GM21717 (cell line): Measurements from ENCODE around the gene PKN2.

ENCODE experiments used
- ATAC-seq: cut with Tn5 transposase; IDR thresholded peaks from one replicate; pipeline ENCODE4 v1.9.1; 2021; ENCODE audit warnings: mild to moderate bottlenecking, moderate library complexity; ENCODE audit not compliant: unreplicated experiment

Gene PKN2

DNA sequence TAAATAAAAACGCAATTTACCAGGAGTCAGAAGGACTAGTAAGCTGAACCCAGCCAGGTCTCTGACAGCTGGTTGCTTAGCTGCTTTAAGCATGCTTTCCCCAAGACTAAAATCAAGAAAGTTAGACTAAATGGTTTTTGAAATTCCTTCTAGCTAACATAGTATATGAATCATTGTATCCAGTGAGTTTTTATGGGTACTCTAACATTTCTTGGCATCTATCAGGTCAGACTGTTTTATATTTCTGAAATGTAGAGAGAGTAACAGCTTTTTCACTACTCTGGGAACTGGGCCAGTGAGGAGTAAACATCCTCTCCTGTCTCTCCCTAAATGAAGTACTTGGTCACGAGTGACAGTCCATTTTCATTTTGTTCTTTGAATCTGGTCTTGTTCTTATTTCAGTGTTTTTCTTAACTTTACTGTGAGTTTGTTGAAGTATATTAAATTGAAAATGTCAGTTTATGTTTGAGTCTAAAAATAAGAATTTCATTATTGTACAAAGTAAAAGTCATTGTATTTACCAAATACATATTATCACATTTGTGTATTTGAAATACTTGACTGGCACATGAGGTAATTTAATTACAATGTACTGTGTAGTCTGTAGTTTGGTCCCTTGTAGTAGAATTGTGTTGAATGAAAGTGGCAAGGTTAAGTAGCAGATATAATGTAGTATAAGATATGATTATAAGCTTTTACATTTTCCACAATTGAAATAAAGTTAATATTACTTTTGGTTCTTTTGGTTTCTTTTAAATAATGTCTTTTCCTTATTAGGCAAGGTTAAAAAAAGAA lies 47.6 kb downstream of the PKN2 start:
- ATAC-seq, result no peak

DNA sequence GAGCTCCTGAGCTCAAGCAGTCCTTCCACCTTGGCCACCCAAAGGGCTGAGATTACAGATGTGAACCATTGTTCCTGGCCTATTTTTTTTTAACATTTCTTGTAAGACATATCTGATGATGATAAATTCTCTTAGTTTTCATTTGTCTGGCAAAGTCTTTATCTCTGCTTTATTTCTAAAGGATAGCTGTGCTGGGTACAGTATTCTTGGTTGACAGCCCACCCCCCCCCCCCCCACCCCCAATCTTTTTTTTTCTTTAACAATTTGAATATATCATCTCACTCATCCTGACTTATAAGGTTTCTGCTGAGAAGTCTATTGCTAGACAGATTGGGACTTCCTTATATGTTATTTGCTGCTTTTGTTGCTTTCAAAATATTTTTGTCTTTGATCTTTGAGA lies 51.3 kb downstream of the PKN2 start:
- ATAC-seq, result no peak

DNA sequence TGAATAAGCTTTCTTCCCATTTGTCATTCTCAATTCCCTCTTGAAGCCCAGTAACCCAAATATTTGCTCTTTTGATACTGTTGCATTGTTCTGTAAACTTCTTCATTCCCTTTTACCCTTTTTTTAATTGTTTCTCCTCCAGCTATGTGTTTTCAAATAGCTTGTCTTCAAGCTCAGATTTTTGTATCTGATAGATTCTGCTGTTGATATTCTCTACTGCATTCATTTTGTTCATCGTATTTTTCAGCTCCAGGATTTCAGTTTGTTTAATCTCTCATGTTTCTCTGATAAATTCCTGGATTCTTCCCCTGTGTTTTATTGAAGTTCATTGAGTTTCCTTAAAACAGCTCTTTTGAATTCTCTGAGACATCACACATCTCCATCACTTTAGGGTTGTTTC lies 51.8 kb downstream of the PKN2 start:
- ATAC-seq, result no peak

DNA sequence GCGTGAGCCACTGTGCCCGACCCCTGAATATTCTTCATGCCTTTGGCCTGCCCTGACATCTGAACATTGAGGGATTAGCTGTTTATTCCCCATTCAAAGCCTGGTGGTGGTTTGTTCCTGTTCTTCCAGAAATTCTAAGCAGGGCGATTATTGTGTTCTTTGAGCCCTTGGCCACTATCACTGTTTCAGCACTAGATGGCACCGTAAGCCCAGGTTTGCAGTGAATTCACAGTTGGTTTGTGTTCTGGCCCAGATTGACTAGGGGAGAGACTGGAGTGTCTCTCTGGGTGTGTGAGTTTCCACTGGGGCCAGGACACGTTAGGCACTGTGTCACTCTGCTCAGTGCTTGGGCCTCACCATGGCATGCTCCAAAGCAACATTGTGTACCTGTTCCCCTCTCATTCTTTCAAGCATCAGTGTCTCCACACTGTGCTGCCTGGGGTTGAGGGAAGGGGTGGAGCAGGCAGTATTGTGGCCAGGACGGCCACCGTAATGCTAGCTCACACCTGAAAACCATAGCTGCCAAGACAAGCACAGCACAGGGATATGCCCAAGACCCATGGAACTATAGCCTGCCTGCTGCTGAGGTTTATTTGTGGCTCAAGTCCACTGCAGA lies 52.7 kb downstream of the PKN2 start:
- ATAC-seq, result no peak

DNA sequence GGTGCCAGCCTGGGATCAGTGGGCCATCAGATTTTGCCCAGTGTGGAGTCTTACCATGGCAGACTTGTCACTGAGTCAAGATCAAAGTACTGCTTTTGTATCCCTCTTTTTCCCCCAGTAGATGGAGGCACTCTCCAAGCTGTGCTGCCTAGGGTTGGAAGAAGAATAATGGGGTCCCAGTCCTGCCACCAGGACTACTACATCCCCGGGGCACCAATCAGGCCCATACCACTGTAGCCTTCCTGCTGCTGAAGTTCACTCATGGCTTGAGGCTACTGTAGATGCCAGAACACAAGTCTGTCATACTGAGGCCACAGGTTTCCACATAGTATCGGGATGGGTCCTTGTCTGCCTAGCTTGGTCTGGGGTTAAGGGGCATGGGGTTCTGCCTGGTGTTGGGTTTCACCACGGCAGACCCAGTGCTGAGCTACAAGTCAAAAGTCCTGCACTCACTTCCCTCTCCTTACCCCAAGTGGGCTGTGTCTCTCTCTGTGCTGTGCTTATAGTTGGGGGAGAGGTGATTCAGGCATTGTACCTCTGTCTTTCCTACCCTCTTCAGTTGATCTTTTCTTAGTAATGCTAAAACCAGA lies 53.4 kb downstream of the PKN2 start:
- no peak for ATAC-seq

DNA sequence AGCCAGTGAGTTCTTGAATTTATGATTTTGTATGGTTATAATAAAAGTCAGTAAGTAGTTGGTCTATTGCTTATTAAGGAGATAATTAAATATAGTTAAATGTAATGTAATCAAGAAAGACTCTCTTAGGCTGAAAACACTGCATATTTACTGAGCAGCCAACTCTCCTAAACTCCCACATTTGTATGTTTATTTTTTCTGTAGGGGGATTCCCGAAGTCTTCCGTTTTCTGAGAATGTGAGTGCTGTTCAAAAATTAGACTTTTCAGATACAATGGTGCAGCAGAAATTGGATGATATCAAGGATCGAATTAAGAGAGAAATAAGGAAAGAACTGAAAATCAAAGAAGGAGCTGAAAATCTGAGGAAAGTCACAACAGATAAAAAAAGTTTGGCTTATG lies 56.7 kb downstream of the PKN2 start:
- ATAC-seq, result no peak

DNA sequence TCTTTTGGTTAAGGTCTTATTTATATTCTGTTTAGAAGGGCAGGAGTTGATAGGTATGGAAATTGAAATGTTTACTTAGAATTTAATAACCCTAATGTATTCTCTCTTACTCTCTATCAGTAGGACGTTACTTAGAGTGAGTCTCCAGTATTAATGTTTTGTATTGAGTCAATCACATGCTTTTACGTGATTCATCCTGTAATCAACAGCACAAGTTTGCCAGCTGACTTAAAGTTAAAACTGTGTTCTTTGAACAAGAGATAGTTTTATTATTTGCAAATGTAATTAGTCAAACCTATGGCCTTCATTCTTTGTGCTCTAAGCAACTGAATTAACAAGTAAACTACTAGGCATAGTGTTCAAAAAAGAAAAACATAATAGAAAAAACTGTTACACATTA lies 57.3 kb downstream of the PKN2 start:
- no peak for ATAC-seq

DNA sequence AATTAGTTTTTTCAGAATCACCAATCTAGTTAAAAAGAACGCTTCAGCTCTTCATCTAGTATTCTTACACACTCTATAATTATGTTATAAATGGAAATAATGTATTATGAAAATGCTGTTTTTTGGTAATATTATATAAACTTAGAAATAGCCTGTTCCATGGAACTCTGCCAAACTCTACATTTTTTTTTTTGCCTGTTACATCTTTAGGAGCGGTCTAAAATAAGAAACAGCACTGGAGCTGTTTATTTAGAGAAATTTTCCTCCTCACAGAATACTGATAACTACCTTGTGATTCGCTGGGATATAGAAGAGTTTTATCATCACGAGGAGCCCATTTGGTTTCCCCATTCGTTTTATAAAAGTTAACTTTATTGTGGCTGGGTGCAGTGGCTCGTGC lies 58.5 kb downstream of the PKN2 start:
- no peak for ATAC-seq

DNA sequence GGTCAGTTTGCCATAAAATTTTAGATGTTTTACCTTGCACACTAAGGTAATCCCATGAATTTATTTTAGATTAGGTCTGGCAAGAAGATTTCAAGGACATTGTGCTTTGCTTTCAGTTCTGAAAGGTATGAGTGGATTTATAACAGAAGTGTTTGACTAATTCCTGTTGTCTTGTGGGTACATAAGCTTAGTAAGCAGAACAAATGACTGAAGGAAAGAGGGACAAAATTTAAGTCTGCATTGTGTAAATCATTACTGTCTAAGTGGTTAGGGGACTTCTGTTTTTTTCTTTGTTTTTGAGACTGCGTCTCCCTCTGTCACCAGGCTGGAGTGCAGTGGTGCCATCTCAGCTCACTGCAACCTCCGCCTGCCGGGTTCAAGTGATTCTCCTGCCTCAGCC lies 60.1 kb downstream of the PKN2 start:
- ATAC-seq, result no peak

DNA sequence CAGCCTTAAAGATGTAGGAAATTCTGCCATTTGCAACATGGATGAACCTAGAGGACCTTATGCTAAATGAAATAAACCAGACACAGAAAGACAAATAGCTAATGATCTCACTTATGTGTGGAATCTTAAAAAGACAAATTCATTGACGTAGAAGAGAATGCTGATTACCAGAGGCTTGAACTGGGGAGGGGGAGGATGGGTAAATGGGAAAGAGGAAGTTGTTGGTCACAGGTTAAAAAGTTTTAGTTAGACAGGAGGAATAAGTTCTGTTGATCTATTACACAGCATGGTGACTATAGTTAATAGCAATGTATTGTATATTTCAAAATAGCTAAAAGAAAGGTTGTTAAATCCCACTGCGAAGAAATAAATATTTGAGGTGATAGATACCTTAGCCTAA lies 62.8 kb downstream of the PKN2 start:
- ATAC-seq, result no peak

DNA sequence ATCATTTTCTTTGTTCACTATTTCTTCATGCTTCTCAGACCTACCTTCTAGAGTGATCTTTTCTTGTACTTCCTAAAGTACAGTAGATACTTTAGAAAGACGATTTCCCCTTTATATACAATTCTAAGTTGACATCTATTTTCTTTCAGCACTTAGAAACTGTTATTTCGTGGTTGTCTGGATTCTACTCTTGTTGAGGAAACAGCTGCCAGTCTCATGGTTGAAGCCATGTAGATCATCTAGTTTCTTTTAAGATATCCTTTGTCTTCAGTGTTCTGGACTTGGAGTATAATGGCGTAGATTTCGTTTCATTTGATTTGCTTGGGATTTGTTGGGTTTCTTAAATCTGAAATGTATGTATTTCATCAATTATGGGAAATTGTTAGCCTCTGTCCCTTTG lies 67.6 kb downstream of the PKN2 start:
- ATAC-seq, result no peak

DNA sequence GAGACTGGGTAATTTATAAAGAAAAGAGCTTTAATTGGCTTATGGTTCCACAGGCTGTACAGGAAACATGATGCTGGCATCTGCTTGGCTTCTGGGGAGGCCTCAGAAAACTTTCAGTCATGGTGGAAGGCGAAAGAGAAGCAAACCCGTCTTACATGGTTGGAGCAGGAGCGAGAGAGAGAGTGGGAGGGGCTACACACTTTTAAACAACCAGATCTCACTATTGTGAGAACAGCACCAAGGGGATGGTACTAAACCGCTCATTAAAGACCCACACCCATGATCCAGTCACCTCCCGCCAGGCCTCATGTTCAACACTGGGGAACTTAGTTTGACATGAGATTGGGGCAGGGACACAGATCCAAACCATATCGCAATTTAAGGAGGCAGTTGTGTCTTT lies 69.4 kb downstream of the PKN2 start:
- no peak for ATAC-seq

DNA sequence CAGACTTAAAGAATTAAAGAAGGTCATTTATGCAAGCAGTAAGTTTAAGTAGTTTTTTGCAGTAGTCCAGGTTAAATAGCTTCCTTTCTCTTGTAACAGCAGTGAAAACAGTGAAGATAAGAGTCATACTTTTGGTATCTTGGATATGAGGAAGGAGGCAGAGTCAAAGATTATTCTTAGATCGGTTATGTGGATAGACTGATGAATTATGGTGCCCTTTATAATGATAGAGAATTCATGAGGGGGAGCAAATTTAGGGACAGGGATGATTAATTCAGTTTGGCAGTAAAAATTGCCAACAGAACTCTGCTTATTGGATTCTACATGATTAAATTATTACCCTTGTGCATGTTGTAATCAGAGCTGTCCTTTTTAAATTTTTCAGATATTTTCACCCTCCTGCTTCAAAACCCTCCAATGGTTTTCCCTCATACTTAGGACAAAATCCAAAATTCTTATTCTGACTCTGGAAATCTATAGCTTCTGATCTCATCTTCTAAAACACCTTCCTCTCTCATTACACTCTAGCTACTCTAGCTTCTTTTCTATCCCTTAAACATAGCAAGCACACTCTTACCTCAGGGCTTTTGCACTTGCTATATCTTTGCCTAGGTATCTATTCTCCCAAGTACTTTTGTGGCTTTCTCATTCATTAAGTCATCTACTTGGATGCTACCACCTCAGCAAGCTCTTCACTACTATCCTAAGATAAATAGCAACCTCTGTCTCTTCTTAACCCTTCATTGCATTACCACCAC lies 79.8 kb downstream of the PKN2 start:
- no peak for ATAC-seq

DNA sequence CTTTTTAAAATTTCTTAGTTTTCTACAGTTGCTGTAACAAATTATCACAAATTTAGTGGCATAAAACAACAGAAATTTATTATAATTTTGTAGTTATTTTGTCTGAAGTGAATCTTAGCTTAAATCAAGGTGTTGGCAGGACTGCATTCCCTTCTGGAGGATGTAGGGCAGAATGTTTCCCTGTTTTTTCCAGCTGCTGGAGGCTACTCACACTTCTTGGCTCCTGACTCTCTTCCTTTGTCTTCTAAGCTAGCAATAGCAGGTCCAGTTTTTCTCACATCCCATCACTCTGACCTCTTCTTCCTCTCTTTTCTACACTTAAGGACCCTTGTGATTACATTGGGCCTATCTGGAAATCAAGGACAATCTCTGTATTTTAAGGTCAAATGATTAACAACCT lies 84.1 kb downstream of the PKN2 start:
- no peak for ATAC-seq

DNA sequence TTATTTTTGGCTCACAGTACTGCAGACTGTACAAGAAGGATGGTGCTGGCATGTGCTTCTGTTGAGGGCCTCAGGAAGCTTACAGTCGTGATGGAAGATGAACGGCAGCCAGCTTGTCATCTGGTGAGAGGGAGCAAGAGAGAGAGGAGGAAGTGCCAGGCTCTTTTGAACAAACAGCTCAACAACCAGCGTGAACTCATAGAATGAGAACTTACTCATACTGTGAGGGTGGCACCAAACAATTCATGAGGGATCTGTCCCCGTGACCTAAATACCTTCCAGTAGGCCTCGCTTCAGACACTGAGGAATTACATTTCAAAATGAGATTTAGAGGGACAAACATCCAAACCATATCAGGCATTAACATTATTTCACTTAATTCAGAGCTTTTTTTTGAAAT lies 84.7 kb downstream of the PKN2 start:
- no peak for ATAC-seq

DNA sequence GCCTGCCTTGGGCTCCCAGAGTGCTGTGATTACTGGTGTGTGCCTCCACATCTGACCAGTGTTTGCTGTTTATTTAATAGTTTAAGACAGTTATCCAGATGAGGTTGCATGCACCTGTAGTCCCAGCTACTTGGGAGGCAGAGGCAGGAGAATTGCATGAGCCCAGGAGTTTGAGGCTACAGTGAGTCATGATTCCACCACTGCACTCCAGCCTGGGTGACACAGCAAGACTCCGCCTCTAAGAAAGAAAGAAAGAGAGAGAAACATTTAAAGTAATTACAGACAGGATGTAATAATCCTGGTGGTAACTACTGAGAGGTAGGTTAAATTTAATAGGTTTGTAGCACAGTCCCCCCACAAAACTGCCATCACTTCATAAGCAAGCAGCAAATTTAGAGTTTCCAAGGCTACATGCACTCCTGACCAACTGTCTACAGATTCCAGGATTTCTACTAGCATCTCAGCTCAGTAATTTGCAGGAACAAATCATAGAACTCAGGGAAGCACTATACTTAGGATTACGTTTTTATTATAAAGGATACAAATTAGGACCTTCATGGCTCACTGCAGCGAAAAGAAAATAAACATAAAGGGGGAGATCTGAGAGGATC lies 89.6 kb downstream of the PKN2 start:
- ATAC-seq, result no peak

DNA sequence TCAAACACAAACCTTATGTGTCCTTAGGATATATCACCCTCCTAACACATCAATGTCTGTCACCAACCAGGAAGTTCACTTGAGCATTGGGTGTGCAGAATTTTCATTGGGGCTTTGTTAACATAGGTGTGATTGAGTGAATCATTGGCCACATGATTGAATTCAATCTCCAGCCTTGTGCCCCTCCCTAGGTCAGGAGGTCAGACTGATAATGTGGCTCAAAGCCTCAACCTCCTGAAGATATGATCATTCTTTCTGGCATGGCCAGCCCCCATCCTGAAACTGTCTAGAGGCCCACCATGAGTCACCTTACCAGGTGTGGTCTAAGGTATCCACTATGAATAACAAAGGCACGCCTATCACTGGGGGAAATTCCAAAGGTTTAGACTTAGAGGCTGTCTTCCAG lies 90.1 kb downstream of the PKN2 start:
- ATAC-seq, result no peak

DNA sequence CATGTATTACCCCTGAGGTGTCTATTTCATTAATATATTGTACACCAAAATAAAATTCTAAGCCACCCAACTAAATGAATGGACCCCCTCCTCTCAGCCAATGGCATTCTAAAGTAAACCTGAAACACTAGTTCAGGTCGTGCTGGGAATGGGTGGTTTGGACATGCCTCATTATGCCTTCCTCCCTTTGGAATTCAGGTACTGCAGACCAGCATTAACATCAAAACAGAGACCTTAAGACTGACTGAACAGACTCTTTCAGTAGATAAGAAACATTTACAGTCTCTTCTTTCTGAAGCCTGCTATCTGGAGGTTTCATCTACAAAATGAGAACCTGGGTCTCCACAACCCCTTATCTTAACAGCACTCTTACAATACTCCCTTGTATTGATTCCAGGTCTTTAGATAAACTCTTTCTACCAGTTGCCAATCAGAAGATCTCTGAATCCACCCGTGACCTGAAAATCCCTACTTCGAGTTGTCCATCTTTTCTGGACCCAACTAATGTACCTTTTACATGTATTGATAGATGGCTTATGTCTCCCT lies 93.6 kb downstream of the PKN2 start:
- ATAC-seq, result no peak

DNA sequence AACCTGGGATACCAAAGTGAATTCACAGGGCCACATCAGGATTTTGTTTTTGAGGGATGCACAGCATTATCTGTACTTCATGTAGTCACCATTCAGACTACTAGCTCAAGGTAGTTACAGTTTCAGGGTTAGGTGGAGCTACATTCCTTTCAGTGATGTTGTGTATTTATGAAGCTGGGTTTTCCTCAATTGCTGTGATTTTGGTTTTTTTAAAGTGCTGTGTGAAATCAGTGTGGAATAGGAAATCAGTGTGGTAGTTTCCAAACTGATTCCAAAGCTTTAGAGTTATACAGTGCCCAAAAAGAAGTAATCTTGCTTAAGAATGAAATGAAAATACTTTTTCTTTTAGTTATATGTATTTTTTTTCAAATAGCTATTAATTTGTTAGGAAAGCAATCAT lies 95.8 kb downstream of the PKN2 start:
- ATAC-seq, result no peak

DNA sequence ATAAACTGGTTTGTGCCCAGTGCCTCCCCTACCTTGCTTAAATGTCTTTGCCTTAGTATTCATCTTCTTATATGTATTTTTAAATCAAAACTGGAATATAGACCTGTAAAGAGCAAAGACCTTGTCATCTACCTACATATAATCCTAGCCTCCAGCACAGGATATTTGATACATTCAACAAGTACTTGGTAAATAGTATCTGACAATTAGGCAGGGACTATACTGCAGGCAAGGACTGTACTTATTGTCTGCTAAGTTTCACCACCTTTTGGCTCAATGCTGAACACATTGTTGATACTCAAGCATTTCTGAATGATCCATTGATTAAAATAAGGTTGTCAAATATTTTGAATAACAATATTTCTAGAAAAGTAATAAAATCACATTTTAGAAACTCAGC lies 96.4 kb downstream of the PKN2 start:
- no peak for ATAC-seq

DNA sequence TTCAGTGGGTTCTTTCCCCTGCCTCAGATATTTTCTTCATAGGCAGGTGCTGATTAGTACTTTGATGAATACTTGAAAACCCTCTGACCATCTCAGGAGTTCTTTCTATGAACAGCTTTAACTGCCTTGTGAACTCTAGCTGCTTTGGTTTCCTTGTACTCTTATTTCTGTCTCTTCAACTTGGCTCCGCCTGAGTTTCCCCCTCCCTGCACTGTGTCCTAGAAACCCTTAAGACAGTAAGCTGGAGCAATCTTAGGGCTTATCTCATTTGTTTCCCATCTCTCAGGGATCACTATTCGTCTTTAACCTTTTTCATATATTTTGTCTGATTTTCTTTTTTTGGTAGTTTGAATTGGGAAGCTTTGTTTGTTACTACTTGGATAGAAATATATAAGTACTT lies 99.1 kb downstream of the PKN2 start:
- no peak for ATAC-seq
